HL-60 (cell line): ENCODE results near the gene UGT1A5.

Experiments used
- DNase-seq, 2 experiments: peaks; one replicate each; pipeline ENCODE4 v3.0.0-alpha.2; 2010 to 2020; ENCODE audit warnings: low read depth in 1 of 2, low spot score in 1 of 2
- H3K27ac ChIP-seq: fragments of 250-450 bp; sonication (Bioruptor Pico); replicated peaks from 2 replicates; pipeline ENCODE4 v1.5.1; 2020; ENCODE audit warnings: mild to moderate bottlenecking, moderate library complexity
- H3K27me3 ChIP-seq: fragments of 250-450 bp; sonication (Bioruptor Pico); 2 replicates; pipeline ENCODE4 v1.5.1; 2021; ENCODE audit warnings: mild to moderate bottlenecking, moderate library complexity; ENCODE audit not compliant: insufficient read depth, poor library complexity, severe bottlenecking
- H3K4me3 ChIP-seq: replicated peaks from 2 replicates; pipeline ENCODE4 v1.5.1; 2011; ENCODE audit warnings: mild to moderate bottlenecking, control low read depth, low read length; ENCODE audit not compliant: insufficient read depth
- CTCF ChIP-seq: IDR thresholded peaks from one replicate; pipeline ENCODE4 v1.5.1; 2011; ENCODE audit warnings: low read length, control low read depth, inconsistent platforms; ENCODE audit not compliant: insufficient read depth
- GABPA ChIP-seq: IDR thresholded peaks from 2 replicates; pipeline ENCODE4 v1.6.1; 2012; ENCODE audit warnings: low read depth
- POLR2AphosphoS5 ChIP-seq: IDR thresholded peaks from 2 replicates; pipeline ENCODE4 v1.6.1; 2012; ENCODE audit warnings: low read depth
- REST ChIP-seq: IDR thresholded peaks from 2 replicates; pipeline ENCODE4 v1.6.1; 2012; ENCODE audit warnings: low read depth; ENCODE audit not compliant: insufficient replicate concordance
- SPI1 ChIP-seq: IDR thresholded peaks from 2 replicates; pipeline ENCODE4 v1.6.1; 2012; ENCODE audit warnings: low read depth, mild to moderate bottlenecking, borderline replicate concordance

The UGT1A5 gene

GRCh38 chr2:233764264-233764663, 51.6 kb downstream of the UGT1A5 start:
- TF ChIP-seq REST (no peak), GABPA (no peak), SPI1 (no peak), CTCF (no peak), POLR2AphosphoS5 (no peak)
- DNase-seq = no peak
- Histone ChIP-seq H3K27ac (no peak overlapping the region), H3K27me3 (no peaks in the 10 kb centered on the region), H3K4me3 (no peak overlapping the region)

DNA sequence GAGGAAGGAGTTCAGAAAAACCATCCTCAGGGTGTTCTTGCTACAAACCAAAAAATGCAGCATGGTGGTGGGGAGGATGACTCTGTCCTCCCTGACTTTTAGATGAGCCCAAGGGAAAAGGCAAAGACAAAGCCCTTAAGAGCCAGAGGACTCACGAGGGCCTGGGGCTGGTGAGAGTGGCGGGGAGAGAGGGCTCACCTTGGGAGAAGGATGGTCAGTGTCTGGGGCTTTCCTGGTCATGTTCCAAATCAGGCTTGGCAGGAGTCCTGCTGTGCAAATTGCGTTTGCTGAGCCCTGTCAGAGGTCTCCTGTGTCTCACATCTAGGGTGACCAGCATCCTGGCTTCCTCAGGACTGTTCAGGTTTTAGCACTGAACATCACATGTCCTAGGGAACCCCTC, 52.1 kb downstream of the UGT1A5 start:
- H3K27me3 ChIP-seq = no peaks in the 10 kb centered on the region
- DNase-seq = no peak
- no peak for TF ChIP-seq SPI1
- TF ChIP-seq CTCF = no peak
- TF ChIP-seq POLR2AphosphoS5 = no peak
- no peak for TF ChIP-seq GABPA
- TF ChIP-seq REST = no peak
- H3K27ac ChIP-seq = no peak overlapping the region
- no peak overlapping the region for H3K4me3 ChIP-seq

GRCh38 chr2:233766416-233766815, 53.7 kb downstream of the UGT1A5 start:
- H3K27ac ChIP-seq = no peak overlapping the region
- H3K4me3 ChIP-seq = no peak overlapping the region
- no peaks in the 10 kb centered on the region for H3K27me3 ChIP-seq
- DNase-seq = no peak
- TF ChIP-seq GABPA = no peak
- no peak for TF ChIP-seq POLR2AphosphoS5
- no peak for TF ChIP-seq REST
- no peak for TF ChIP-seq SPI1
- TF ChIP-seq CTCF = no peak
